Cardiac septum (tissue), 1 donor: ENCODE results near the gene NDRG2. TPM values are rescaled to one million over a fixed set of nuclear protein-coding genes. Genes with fewer than 3 reads are reported as not detected.
A peak's percentile ranks its signal among the peaks of the same experiment; 100 is the strongest.

Experiments used
- DNase-seq: peaks from one replicate; pipeline ENCODE4 v3.0.0-alpha.2; 2020; ENCODE audit warnings: low spot score
- intact Hi-C: fragments of 100-400 bp; cut with DNase I; formaldehyde crosslinking; loops from one replicate; pipeline ENCODE4 v1.14.0; 2022
- long read RNA-seq: library from polyadenylated mRNA; unstranded; transcript quantifications from one replicate; pipeline ENCODE4 v2.0.0, GENCODE V29; 2021
- total RNA-seq: library from RNA; stranded (reverse); fragmentation: NEBNext Ultra II Directional; extraction: Animal tissue kit (Norgen Biotek cat#: 25700); gene quantifications from one replicate; pipeline ENCODE4 v1.2.1, GENCODE V29; 2021
- donor health status: DM: no; HTN: no; CAD: no.

The NDRG2 gene
- 304 TPM for total RNA-seq
- long read RNA-seq, transcript NDRG2-211 (16 exons, 2,054 nt), result minor isoform, 31 of 558 reads
- long read RNA-seq, transcript NDRG2-227 (15 exons, 1,980 nt), result minor isoform, 43 of 558 reads
- long read RNA-seq, transcript NDRG2-209 (17 exons, 2,079 nt), result minor isoform, 109 of 558 reads
- long read RNA-seq, transcript NDRG2-208 (16 exons, 2,022 nt), result major isoform, 131 of 558 reads
- long read RNA-seq, partial matches to known transcripts, result 61 of 558 reads
- long read RNA-seq, other reads (novel, unspliced or antisense), result 122 of 558 reads

GRCh38 chr14:21024585-21025370 lies at the start of gene NDRG2:
NDRG2 (minus strand) TSS chr14:21025061; CDS start chr14:21023315, 1,746 bp downstream.
- peak; percentile 90 for DNase-seq
- intact Hi-C loops, result loop anchor here (2.0 kb wide), 1 partner anchor 46 kb away; the partner anchor contains the start of gene ARHGEF40

GRCh38 chr14:21073921-21074320 lies 49.1 kb upstream of the NDRG2 start:
- intact Hi-C loops, result no loop called here
- DNase-seq, result peak; percentile 72

GRCh38 chr14:21072781-21073339 lies 48.0 kb upstream of the NDRG2 start:
- peak; percentile 65 for DNase-seq
- intact Hi-C loops, result no loop called here

GRCh38 chr14:21072031-21072473 lies 47.2 kb upstream of the NDRG2 start:
- DNase-seq, result peak; percentile 73
- intact Hi-C loops, result no loop called here

- intact Hi-C loops, result loop anchor here (2.0 kb wide), 2 partner anchors 21 to 47 kb away; partner anchors contain the start of gene NDRG2
- peak; percentile 94 for DNase-seq
Measured at GRCh38 chr14:21071225-21072030, 46.6 kb upstream of the NDRG2 start.

GRCh38 chr14:21070610-21071224 lies 45.9 kb upstream of the NDRG2 start:
- no peak for DNase-seq
- intact Hi-C loops, result loop anchor here (2.0 kb wide), 2 partner anchors 22 to 46 kb away; partner anchors contain the start of gene NDRG2

GRCh38 chr14:21070083-21070609 lies 45.3 kb upstream of the NDRG2 start, which contains the start of gene ARHGEF40:
ARHGEF40 (plus strand) TSS chr14:21070304; CDS start chr14:21070397, 93 bp downstream.
- no peak for DNase-seq
- intact Hi-C loops, result loop anchor here (2.0 kb wide), 2 partner anchors 23 to 45 kb away; partner anchors contain the start of gene NDRG2

- intact Hi-C loops, result loop anchor here (1.0 to 2.0 kb wide), 3 partner anchors 23 to 45 kb away; partner anchors contain the start of gene NDRG2
- DNase-seq, result no peak
Measured at GRCh38 chr14:21069388-21070082, 44.7 kb upstream of the NDRG2 start.

GRCh38 chr14:21068521-21069387 lies 43.9 kb upstream of the NDRG2 start:
- intact Hi-C loops, result loop anchor here (1.0 kb wide), 1 partner anchor 36 kb away; no protein-coding TSS in a partner anchor

GRCh38 chr14:21066882-21067502 lies 42.1 kb upstream of the NDRG2 start:
- no peak for DNase-seq
- intact Hi-C loops, result no loop called here

More at GRCh38 chr14:21068521-21069387, 43.9 kb upstream of the NDRG2 start:
- no peak for DNase-seq

- no peak for DNase-seq
- intact Hi-C loops, result no loop called here
Measured at GRCh38 chr14:21063479-21063878, 38.6 kb upstream of the NDRG2 start.

GRCh38 chr14:21061347-21061668 lies 36.4 kb upstream of the NDRG2 start:
- intact Hi-C loops, result no loop called here
- DNase-seq, result no peak

- no peak for DNase-seq
- intact Hi-C loops, result no loop called here
Measured at GRCh38 chr14:21060614-21061346, 35.9 kb upstream of the NDRG2 start.

GRCh38 chr14:21059842-21060613 lies 35.2 kb upstream of the NDRG2 start:
- DNase-seq, result no peak
- intact Hi-C loops, result no loop called here

GRCh38 chr14:21058903-21059302 lies 34.0 kb upstream of the NDRG2 start:
- intact Hi-C loops, result no loop called here
- no peak for DNase-seq
